Panc1 (cell line): ENCODE data around the gene RASSF6. TPM values are rescaled to one million over a fixed set of nuclear protein-coding genes. Genes with fewer than 3 reads are reported as not detected.
A peak's percentile ranks its signal among the peaks of the same experiment; 100 is the strongest.

Experiments used
- ATAC-seq: fragments of 200-7000 bp; cut with Tn5 transposase; 2 replicates; pipeline ENCODE4 v1.9.1; 2020; ENCODE audit warnings: mild to moderate bottlenecking, moderate library complexity
- BruUV-seq: library from RNA; stranded (reverse); fragments of 400-500 nt; replicated peaks from 2 replicates; lab custom pipeline; 2021; lab: Mats Ljungman, UMichigan
- CTCF ChIA-PET: fragments of 300-600 bp; sonication (Branson Sonifier 250); formaldehyde crosslinking; loops from one replicate; lab custom pipeline; 2022; ENCODE audit warnings: antibody characterized with exemption; lab: Charles Lee
- POLR2A ChIA-PET: fragments of 300-600 bp; sonication (Branson Sonifier 250); formaldehyde crosslinking; loops from one replicate; lab custom pipeline; 2022; ENCODE audit warnings: antibody characterized with exemption; lab: Charles Lee
- DNase-seq: peaks from one replicate; pipeline ENCODE4 v3.0.0-alpha.2; 2010; ENCODE audit warnings: low read depth, low spot score
- H3K27ac ChIP-seq: 2 replicates; pipeline ENCODE4 v1.5.1; 2011; ENCODE audit warnings: mild to moderate bottlenecking, low read length, inconsistent platforms
- H3K27me3 ChIP-seq: fragments of 200-500 bp; sonication (Bioruptor generic); 2 replicates; pipeline ENCODE4 v1.6.0; 2014; ENCODE audit warnings: low read length, inconsistent platforms; ENCODE audit not compliant: control insufficient read depth, insufficient read depth
- H3K36me3 ChIP-seq: fragments of 200-500 bp; sonication (Bioruptor generic); 2 replicates; pipeline ENCODE4 v1.5.1; 2014; ENCODE audit warnings: inconsistent platforms, mild to moderate bottlenecking, low read length, moderate library complexity; ENCODE audit not compliant: control insufficient read depth, insufficient read depth
- H3K4me1 ChIP-seq: 2 replicates; pipeline ENCODE4 v1.5.1; 2011; ENCODE audit warnings: inconsistent platforms, mild to moderate bottlenecking, low read length, moderate library complexity; ENCODE audit not compliant: control insufficient read depth, insufficient read depth
- H3K4me3 ChIP-seq, 2 experiments: 2 replicates each; pipeline ENCODE4 v1.5.1; 2011 to 2012; ENCODE audit warnings: low read depth in 2 of 2, low read length in 2 of 2, mild to moderate bottlenecking in 2 of 2, inconsistent platforms in 1 of 2, moderate library complexity in 1 of 2
- H3K9me3 ChIP-seq: fragments of 200-500 bp; sonication (Bioruptor generic); 2 replicates; pipeline ENCODE4 v1.5.1; 2014; ENCODE audit warnings: low read depth, mild to moderate bottlenecking, inconsistent platforms, low read length, moderate library complexity; ENCODE audit not compliant: control insufficient read depth, insufficient read depth
- POLR2AphosphoS5 ChIP-seq: IDR thresholded peaks from 2 replicates; pipeline ENCODE4 v1.6.1; 2012; ENCODE audit warnings: mild to moderate bottlenecking, low read depth, low read length, moderate library complexity
- SIN3A ChIP-seq: IDR thresholded peaks from 2 replicates; pipeline ENCODE4 v1.6.1; 2012; ENCODE audit warnings: low read depth, mild to moderate bottlenecking, low read length, moderate library complexity, borderline replicate concordance; ENCODE audit not compliant: insufficient read depth
- TCF7L2 ChIP-seq: IDR thresholded peaks from 2 replicates; pipeline ENCODE4 v1.6.1; 2011; ENCODE audit warnings: mild to moderate bottlenecking, low read depth, low read length, inconsistent platforms
- in situ Hi-C: cut with HindIII; loops from 2 replicates; pipeline ENCODE4 v1.10.0; 2016; ENCODE audit warnings: low sequenced_read_pairs, low pct_unique_long_range_greater_than_20kb
- intact Hi-C: fragments of 100-400 bp; cut with micrococcal nuclease; formaldehyde crosslinking; loops from one replicate; pipeline ENCODE4 v1.10.0; 2022; ENCODE audit not compliant: unreplicated experiment
- total RNA-seq: library from RNA; stranded (reverse); gene quantifications from one replicate; pipeline ENCODE4 v1.2.1, GENCODE V29; 2021; ENCODE audit not compliant: unreplicated experiment
- TF ChIP-seq, protein P1 (sequence below), 2 experiments: IDR thresholded peaks; 2 replicates each; pipeline ENCODE4 v1.6.1; 2011 to 2012; ENCODE audit warnings: low read depth in 2 of 2, control low read depth in 1 of 2, low read length in 1 of 2, mild to moderate bottlenecking in 1 of 2, moderate library complexity in 1 of 2; ENCODE audit not compliant: insufficient read depth in 1 of 2
- TF ChIP-seq, protein P2 (sequence below): fragments of 450-650 bp; IDR thresholded peaks from 2 replicates; pipeline ENCODE4 v1.5.1; 2017; ENCODE audit warnings: mild to moderate bottlenecking

The RASSF6 gene
- total RNA-seq, 1 experiment from 2014 or later = 0.15 TPM

DNA sequence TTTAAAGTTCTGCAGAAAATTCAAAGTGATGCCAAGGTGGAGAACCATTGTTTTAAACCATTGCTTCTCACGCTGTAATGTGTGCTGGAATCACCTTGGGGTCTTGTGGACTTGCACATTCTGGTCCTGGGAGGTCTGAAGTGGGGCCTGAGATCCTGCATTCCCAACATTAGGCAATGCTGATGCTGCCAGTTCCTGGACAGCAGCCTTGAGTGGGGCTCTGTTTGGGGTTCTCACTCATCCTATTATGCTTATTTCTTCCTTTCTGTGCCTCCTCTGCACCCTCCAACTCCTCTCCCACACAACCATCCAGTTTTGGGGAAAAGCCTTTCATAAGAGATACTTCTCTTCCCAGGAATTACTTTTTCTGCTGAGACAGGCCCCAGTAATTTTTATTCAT, 44.2 kb upstream of the RASSF6 start:
- H3K9me3 ChIP-seq = no peaks in the 10 kb centered on the region
- TF ChIP-seq POLR2AphosphoS5 (no peak), SIN3A (no peak), TCF7L2 (no peak)
- TF ChIP-seq, protein P1, sequence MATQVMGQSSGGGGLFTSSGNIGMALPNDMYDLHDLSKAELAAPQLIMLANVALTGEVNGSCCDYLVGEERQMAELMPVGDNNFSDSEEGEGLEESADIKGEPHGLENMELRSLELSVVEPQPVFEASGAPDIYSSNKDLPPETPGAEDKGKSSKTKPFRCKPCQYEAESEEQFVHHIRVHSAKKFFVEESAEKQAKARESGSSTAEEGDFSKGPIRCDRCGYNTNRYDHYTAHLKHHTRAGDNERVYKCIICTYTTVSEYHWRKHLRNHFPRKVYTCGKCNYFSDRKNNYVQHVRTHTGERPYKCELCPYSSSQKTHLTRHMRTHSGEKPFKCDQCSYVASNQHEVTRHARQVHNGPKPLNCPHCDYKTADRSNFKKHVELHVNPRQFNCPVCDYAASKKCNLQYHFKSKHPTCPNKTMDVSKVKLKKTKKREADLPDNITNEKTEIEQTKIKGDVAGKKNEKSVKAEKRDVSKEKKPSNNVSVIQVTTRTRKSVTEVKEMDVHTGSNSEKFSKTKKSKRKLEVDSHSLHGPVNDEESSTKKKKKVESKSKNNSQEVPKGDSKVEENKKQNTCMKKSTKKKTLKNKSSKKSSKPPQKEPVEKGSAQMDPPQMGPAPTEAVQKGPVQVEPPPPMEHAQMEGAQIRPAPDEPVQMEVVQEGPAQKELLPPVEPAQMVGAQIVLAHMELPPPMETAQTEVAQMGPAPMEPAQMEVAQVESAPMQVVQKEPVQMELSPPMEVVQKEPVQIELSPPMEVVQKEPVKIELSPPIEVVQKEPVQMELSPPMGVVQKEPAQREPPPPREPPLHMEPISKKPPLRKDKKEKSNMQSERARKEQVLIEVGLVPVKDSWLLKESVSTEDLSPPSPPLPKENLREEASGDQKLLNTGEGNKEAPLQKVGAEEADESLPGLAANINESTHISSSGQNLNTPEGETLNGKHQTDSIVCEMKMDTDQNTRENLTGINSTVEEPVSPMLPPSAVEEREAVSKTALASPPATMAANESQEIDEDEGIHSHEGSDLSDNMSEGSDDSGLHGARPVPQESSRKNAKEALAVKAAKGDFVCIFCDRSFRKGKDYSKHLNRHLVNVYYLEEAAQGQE (IDR thresholded peaks at IDR 0.05; ENCODE audit: insufficient read depth in 1 of 2, low read depth in 2 of 2, low read length in 1 of 2) = no peak
- TF ChIP-seq, protein P2, sequence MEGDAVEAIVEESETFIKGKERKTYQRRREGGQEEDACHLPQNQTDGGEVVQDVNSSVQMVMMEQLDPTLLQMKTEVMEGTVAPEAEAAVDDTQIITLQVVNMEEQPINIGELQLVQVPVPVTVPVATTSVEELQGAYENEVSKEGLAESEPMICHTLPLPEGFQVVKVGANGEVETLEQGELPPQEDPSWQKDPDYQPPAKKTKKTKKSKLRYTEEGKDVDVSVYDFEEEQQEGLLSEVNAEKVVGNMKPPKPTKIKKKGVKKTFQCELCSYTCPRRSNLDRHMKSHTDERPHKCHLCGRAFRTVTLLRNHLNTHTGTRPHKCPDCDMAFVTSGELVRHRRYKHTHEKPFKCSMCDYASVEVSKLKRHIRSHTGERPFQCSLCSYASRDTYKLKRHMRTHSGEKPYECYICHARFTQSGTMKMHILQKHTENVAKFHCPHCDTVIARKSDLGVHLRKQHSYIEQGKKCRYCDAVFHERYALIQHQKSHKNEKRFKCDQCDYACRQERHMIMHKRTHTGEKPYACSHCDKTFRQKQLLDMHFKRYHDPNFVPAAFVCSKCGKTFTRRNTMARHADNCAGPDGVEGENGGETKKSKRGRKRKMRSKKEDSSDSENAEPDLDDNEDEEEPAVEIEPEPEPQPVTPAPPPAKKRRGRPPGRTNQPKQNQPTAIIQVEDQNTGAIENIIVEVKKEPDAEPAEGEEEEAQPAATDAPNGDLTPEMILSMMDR = no peak
- peak overlapping the region; percentile 59; the same call in 1 of the 2 replicates for H3K27ac ChIP-seq
- H3K27me3 ChIP-seq = no peaks in the 10 kb centered on the region
- in situ Hi-C loops (no loop called here), intact Hi-C loops (loop anchor here (5.0 kb wide), 2 partner anchors 203 to 468 kb away; partner anchors contain the start of gene CXCL1)
- H3K4me1 ChIP-seq = no peaks in the 10 kb centered on the region
- H3K36me3 ChIP-seq = no peaks in the 10 kb centered on the region
- ChIA-PET POLR2A (no interaction called here), CTCF (no interaction called here)
- DNase-seq = no peak
- ATAC-seq = no peak
- BruUV-seq = no TSS peak
- H3K4me3 ChIP-seq = no peak overlapping the region

DNA sequence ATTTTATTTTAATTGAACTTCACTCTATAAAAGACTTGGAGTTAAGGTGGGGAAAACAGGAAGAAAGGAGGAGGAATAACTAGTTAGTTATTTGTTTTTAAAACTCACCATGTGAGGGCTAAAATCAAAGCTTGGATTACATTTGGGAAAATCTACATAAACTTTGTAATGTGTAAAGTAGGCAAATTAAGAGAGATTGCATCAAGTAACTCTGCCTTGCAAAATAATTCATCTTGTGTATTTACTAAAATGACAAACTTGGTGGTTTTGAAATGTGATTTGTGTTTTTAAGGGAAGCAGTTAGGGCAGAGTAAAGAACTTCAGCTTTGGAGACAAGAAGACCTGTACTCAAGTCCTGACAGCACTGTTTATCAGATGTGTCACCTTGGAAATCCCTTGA, 43.3 kb upstream of the RASSF6 start:
- intact Hi-C loops = loop anchor here (2.0 to 5.0 kb wide), 3 partner anchors 204 to 469 kb away; partner anchors contain the start of gene CXCL1
- in situ Hi-C loops = no loop called here
- DNase-seq = no peak
- Histone ChIP-seq H3K4me1 (no peaks in the 10 kb centered on the region), H3K27me3 (no peaks in the 10 kb centered on the region), H3K27ac (peak overlapping the region; percentile 63; the same call in 1 of the 2 replicates), H3K4me3 (no peak overlapping the region), H3K36me3 (no peaks in the 10 kb centered on the region), H3K9me3 (no peaks in the 10 kb centered on the region)
- no peak for ATAC-seq
- CTCF ChIA-PET = interaction anchor here (0.6 kb wide), 1 partner anchor 193 kb away, joined by 3 read pairs; no protein-coding TSS in a partner anchor
- BruUV-seq = no TSS peak
- POLR2A ChIA-PET = no interaction called here
- no peak for TF ChIP-seq POLR2AphosphoS5
